ENCODE measurements around the gene FOXP1. TPM values are rescaled to one million over a fixed set of nuclear protein-coding genes. Genes with fewer than 3 reads are reported as not detected.

Gene FOXP1
- total and polyA plus RNA-seq, 2 of the 8 experiments (the other 6 are each of a cell fraction or from before 2014, with no cell fraction given): 13.9 to 25.4 TPM

- ChIA-PET POLR2A (ENCODE audit: partially characterized antibody) (interaction anchor here (2.2 kb wide), 1 partner anchor 14 kb away, joined by 5 read pairs; no protein-coding TSS in a partner anchor), CTCF (ENCODE audit: partially characterized antibody) (interaction anchor here (1.7 to 2.2 kb wide), 2 partner anchors 9 to 11 kb away, joined by 5 to 6 read pairs; no protein-coding TSS in a partner anchor)
Measured at GRCh38 chr3:71451812-71452211, 131.7 kb downstream of the FOXP1 start.

More at GRCh38 chr3:71451812-71452211, 131.7 kb downstream of the FOXP1 start:
- Histone ChIP-seq H3K23me2 (ENCODE audit: low read depth, low read length) (no peaks in the 10 kb centered on the region), H2BK20ac (ENCODE audit: low read length) (no peak overlapping the region), H2BK5ac (ENCODE audit: low read depth, low read length) (no peak overlapping the region), H3K18ac (ENCODE audit: extremely low read depth, low read length) (no peak overlapping the region), H2BK12ac (ENCODE audit: low read depth, low read length) (no peak overlapping the region), H4K8ac (ENCODE audit: extremely low read depth, insufficient read depth, low read length) (no peak overlapping the region), H3K27ac (ENCODE audit: low read depth, low read length) (no peak overlapping the region), H3K4me1 (replicated peaks in 1 of 4; ENCODE audit: control insufficient read depth in 3 of 4, insufficient read depth in 4 of 4, low read length in 3 of 4) (peaks cover 0 to 7% (median 0%) of the 10 kb centered on the region in 4 experiments; a peak in 3 of 7 replicates), H4K20me1 (replicated peaks in 1 of 2; ENCODE audit: control insufficient read depth in 1 of 2, insufficient read depth in 2 of 2, low read length in 2 of 2) (no peaks in the 10 kb centered on the region), H3K79me2 (ENCODE audit: control insufficient read depth in 1 of 2, insufficient read depth in 2 of 2, low read length in 2 of 2) (no peaks in the 10 kb centered on the region), H2AK5ac (ENCODE audit: low read depth, low read length) (no peak overlapping the region), H3K27me3 (replicated peaks in 1 of 4; ENCODE audit: control insufficient read depth in 3 of 4, extremely low read depth in 1 of 4, insufficient read depth in 3 of 4, low read length in 3 of 4) (no peaks in the 10 kb centered on the region), H3K23ac (ENCODE audit: insufficient read length) (no peak overlapping the region), H2BK120ac (replicated peaks; ENCODE audit: low read depth, low read length) (no peak overlapping the region), H2AFZ (ENCODE audit: low read length) (no peak overlapping the region), H3K4ac (replicated peaks; ENCODE audit: insufficient read length, low read depth, low read length) (no peak overlapping the region), H3K4me3 (ENCODE audit: extremely low read depth in 1 of 4, insufficient read depth in 2 of 4, low read depth in 3 of 4, low read length in 4 of 4) (no peak overlapping the region), H4K91ac (replicated peaks; ENCODE audit: insufficient read length, low read length) (no peak overlapping the region), H2BK15ac (ENCODE audit: low read length) (no peak overlapping the region), H4K5ac (ENCODE audit: insufficient read length, low read depth, low read length) (no peak overlapping the region), H3K36me3 (ENCODE audit: control insufficient read depth in 2 of 4, insufficient read depth in 4 of 4, low read length in 3 of 4) (no peaks in the 10 kb centered on the region), H3K9ac (replicated peaks in 1 of 4; ENCODE audit: extremely low read depth in 1 of 4, low read depth in 3 of 4, low read length in 3 of 4) (no peak overlapping the region), H3K9me3 (ENCODE audit: insufficient read depth in 2 of 2, low read depth in 1 of 2, low read length in 1 of 2) (no peaks in the 10 kb centered on the region), H3K4me2 (ENCODE audit: insufficient read depth in 1 of 2, low read depth in 2 of 2, low read length in 2 of 2) (no peak overlapping the region), H3K79me1 (ENCODE audit: low read depth, low read length) (no peaks in the 10 kb centered on the region), H3K56ac (replicated peaks; ENCODE audit: insufficient read length, low read depth, low read length) (no peak overlapping the region), H3K14ac (ENCODE audit: insufficient read length) (no peak overlapping the region)
- 95% methylated on average over 5 of the region's 5 CpGs; no CpG with 5 or more reads in 1 of the 2 experiments for whole genome bisulfite sequencing, 2 experiments (ENCODE audit: extremely low coverage in 1 of 2, insufficient coverage in 1 of 2, insufficient read length in 1 of 2, insufficient replicate concordance in 2 of 2, low coverage in 1 of 2, low lambda C conversion rate in 2 of 2, missing lambda C conversion rate in 1 of 2)
- DNase-seq (ENCODE audit: low read depth in 1 of 2, low spot score in 2 of 2): no peak
- FAIRE-seq: no peak
- no peak for TF ChIP-seq CTBP2 (IDR thresholded peaks at IDR 0.05; ENCODE audit: borderline replicate concordance, insufficient read depth, insufficient read length, low read length)

Measured in H1 (cell line).